Endothelial cell of umbilical vein (primary cell): ENCODE data around the gene MITF. TPM values are rescaled to one million over a fixed set of nuclear protein-coding genes. Genes with fewer than 3 reads are reported as not detected.

ENCODE experiments used
- BruUV-seq: library from RNA; stranded (reverse); fragments of 400-500 nt; replicated peaks from 2 replicates; lab custom pipeline; 2021; lab: Mats Ljungman, UMichigan
- CTCF ChIA-PET: fragments of 300-600, 350-600 bp; sonication (Branson Sonifier 250); formaldehyde crosslinking; loops from one replicate; lab custom pipeline; 2021; ENCODE audit warnings: antibody characterized with exemption, inconsistent platforms; lab: Charles Lee
- POLR2A ChIA-PET: fragments of 300-600, 350-600 bp; sonication (Branson Sonifier 250); formaldehyde crosslinking; loops from one replicate; lab custom pipeline; 2021; ENCODE audit warnings: antibody characterized with exemption, inconsistent platforms; lab: Charles Lee
- DNase-seq: peaks from one replicate; pipeline ENCODE4 v3.0.0-alpha.2; 2011; ENCODE audit warnings: low read depth, low spot score
- FAIRE-seq: peaks from 2 replicates; lab custom pipeline; 2011; peaks lifted over from hg19 to GRCh38; lab: Jason Lieb, UNC
- H2AFZ ChIP-seq: 2 replicates; pipeline ENCODE4 v1.6.0; 2012; ENCODE audit warnings: low read depth, low read length, control low read depth, inconsistent platforms
- H3K27ac ChIP-seq: 2 replicates; pipeline ENCODE4 v1.5.1; 2011; ENCODE audit warnings: low read depth, mild to moderate bottlenecking, control low read depth, low read length, moderate library complexity; ENCODE audit not compliant: insufficient read depth
- H3K27me3 ChIP-seq, 2 experiments: 2 replicates each; pipeline versions ENCODE4 v1.6.0 to v1.6.1; 2011; ENCODE audit warnings: low read length in 2 of 2, mixed read lengths in 1 of 2; ENCODE audit not compliant: control insufficient read depth in 2 of 2, insufficient read depth in 2 of 2
- H3K36me3 ChIP-seq, 2 experiments: 2 replicates in 1 of 2; 3 replicates in 1 of 2; pipeline ENCODE4 v1.5.1; 2011; ENCODE audit warnings: low read length in 2 of 2, mild to moderate bottlenecking in 1 of 2, moderate library complexity in 1 of 2; ENCODE audit not compliant: control insufficient read depth in 2 of 2, insufficient read depth in 2 of 2; ENCODE audit errors: extremely low read depth in 1 of 2
- H3K4me1 ChIP-seq: 3 replicates; pipeline ENCODE4 v1.5.1; 2011; ENCODE audit warnings: mild to moderate bottlenecking, low read length; ENCODE audit not compliant: control insufficient read depth, insufficient read depth; ENCODE audit errors: extremely low read depth
- H3K4me2 ChIP-seq: 2 replicates; pipeline ENCODE4 v1.6.1; 2011; ENCODE audit warnings: low read length, control low read depth, mixed read lengths; ENCODE audit not compliant: insufficient read depth
- H3K4me3 ChIP-seq, 3 experiments: fragments of 200-600 bp in 1 of 3; sonication (generic), shearing (Covaris generic) in 1 of 3; replicated peaks in 1 of 3; 2 replicates each; pipeline ENCODE4 v1.5.1; 2011 to 2016; ENCODE audit warnings: control low read depth in 3 of 3, low read length in 3 of 3, mild to moderate bottlenecking in 2 of 3, inconsistent platforms in 1 of 3, low read depth in 1 of 3, moderate library complexity in 1 of 3; ENCODE audit not compliant: insufficient read depth in 1 of 3
- H3K79me2 ChIP-seq: 2 replicates; pipeline ENCODE4 v1.6.0; 2012; ENCODE audit warnings: low read length, inconsistent platforms; ENCODE audit not compliant: control insufficient read depth, insufficient read depth
- H3K9ac ChIP-seq: replicated peaks from 2 replicates; pipeline ENCODE3; 2011; ENCODE audit warnings: low read length, control low read depth; ENCODE audit not compliant: insufficient read depth; ENCODE audit errors: extremely low read depth
- H3K9me1 ChIP-seq: replicated peaks from 3 replicates; pipeline ENCODE4 v1.6.0; 2011; ENCODE audit warnings: mild to moderate bottlenecking, low read length; ENCODE audit not compliant: control insufficient read depth, insufficient read depth; ENCODE audit errors: extremely low read depth
- H3K9me3 ChIP-seq: replicated peaks from 2 replicates; pipeline ENCODE4 v1.5.1; 2012; ENCODE audit warnings: low read length, inconsistent platforms; ENCODE audit not compliant: control insufficient read depth, insufficient read depth
- H4K20me1 ChIP-seq: replicated peaks from 2 replicates; pipeline ENCODE3; 2011; ENCODE audit warnings: mild to moderate bottlenecking, low read length; ENCODE audit not compliant: control insufficient read depth, insufficient read depth; ENCODE audit errors: extremely low read depth
- CTCF ChIP-seq, 2 donors: IDR thresholded peaks; 1 replicate in 1 of 2; 2 replicates in 1 of 2; pipeline ENCODE4 v1.5.1; 2011; ENCODE audit warnings: low read length in 2 of 2, mild to moderate bottlenecking in 2 of 2, moderate library complexity in 2 of 2, control low read depth in 1 of 2, inconsistent platforms in 1 of 2, low read depth in 1 of 2; ENCODE audit not compliant: insufficient read depth in 1 of 2; ENCODE audit errors: extremely low read depth in 1 of 2
- EZH2 ChIP-seq: IDR thresholded peaks from 2 replicates; pipeline ENCODE4 v1.6.1; 2012; ENCODE audit warnings: borderline replicate concordance, low read depth, mild to moderate bottlenecking, moderate library complexity, low read length, inconsistent platforms; ENCODE audit not compliant: severe bottlenecking
- FOS ChIP-seq: IDR thresholded peaks from 2 replicates; pipeline ENCODE4 v1.6.1; 2011; ENCODE audit warnings: mild to moderate bottlenecking, low read length, moderate library complexity, borderline replicate concordance; ENCODE audit not compliant: insufficient read depth
- GATA2 ChIP-seq: IDR thresholded peaks from 2 replicates; pipeline ENCODE4 v1.7.0; 2011; ENCODE audit warnings: low read depth, mild to moderate bottlenecking, moderate library complexity, mixed read lengths, low read length; ENCODE audit not compliant: insufficient read length, insufficient read depth
- JUN ChIP-seq: IDR thresholded peaks from 2 replicates; pipeline ENCODE4 v1.6.1; 2011; ENCODE audit warnings: borderline replicate concordance, low read depth; ENCODE audit not compliant: insufficient read length, insufficient read depth
- MAX ChIP-seq: IDR thresholded peaks from 2 replicates; pipeline ENCODE4 v1.6.1; 2011; ENCODE audit not compliant: insufficient read depth, insufficient read length
- MYC ChIP-seq: IDR thresholded peaks from one replicate; pipeline ENCODE4 v1.6.1; 2011; ENCODE audit warnings: mild to moderate bottlenecking, low read depth, low read length
- POLR2A ChIP-seq: IDR thresholded peaks from 2 replicates; pipeline ENCODE4 v1.6.1; 2012; ENCODE audit warnings: low read depth, mild to moderate bottlenecking, control low read depth, low read length
- POLR2AphosphoS5 ChIP-seq: IDR thresholded peaks from 2 replicates; pipeline ENCODE4 v1.6.1; 2012; ENCODE audit warnings: low read depth, mild to moderate bottlenecking, control low read depth, low read length, moderate library complexity; ENCODE audit not compliant: insufficient read depth
- dilution Hi-C: fragments of 300-500 bp; cut with MboI; formaldehyde crosslinking; loops from one replicate; pipeline ENCODE4 v1.15.0; 2019; ENCODE audit warnings: low sequenced_read_pairs; ENCODE audit not compliant: extremely low pct_ligation_motif_present
- intact Hi-C: fragments of 100-400 bp; cut with micrococcal nuclease; formaldehyde crosslinking; loops from one replicate; pipeline ENCODE4 v1.10.0; 2022
- polyA plus RNA-seq, 4 experiments: library from polyadenylated mRNA; depleted of rRNA in 3 of 4; stranded (reverse) in 3 of 4; unstranded in 1 of 4; fragments of >200 nt; gene quantifications; 2 replicates each; pipeline versions ENCODE4 v1.2.1 to v1.2.3, GENCODE V29; 2011 to 2012; ENCODE audit warnings: missing spikeins in 1 of 4
- total RNA-seq: library from RNA; stranded (reverse); gene quantifications from 2 replicates; pipeline ENCODE4 v1.2.3, GENCODE V29; 2021

MITF gene
- total and polyA plus RNA-seq, 2 donors (not counting 3 experiments of a cell fraction or from before 2014, with no cell fraction given): 1.6 to 2.5 TPM

GRCh38 chr3:69698728-69699127, 40.5 kb upstream of the MITF start:
- dilution Hi-C loops (no loop called here), intact Hi-C loops (no loop called here)
- DNase-seq: no peak
- TF ChIP-seq MAX (no peak), GATA2 (no peak), CTCF (IDR thresholded peaks at IDR 0.05; ENCODE audit: extremely low read depth in 1 of 2, insufficient read depth in 1 of 2, low read depth in 1 of 2, low read length in 2 of 2) (no peak), POLR2AphosphoS5 (no peak), FOS (no peak), JUN (no peak), EZH2 (no peak), MYC (no peak), POLR2A (no peak)
- no peak overlapping the region for H3K4me3 ChIP-seq
- H3K79me2 ChIP-seq: no peaks in the 10 kb centered on the region
- no peaks in the 10 kb centered on the region for H3K27me3 ChIP-seq
- H4K20me1 ChIP-seq: no peaks in the 10 kb centered on the region
- no peak overlapping the region for H3K9ac ChIP-seq
- H3K9me1 ChIP-seq: no peaks in the 10 kb centered on the region
- H2AFZ ChIP-seq: no peak overlapping the region
- H3K27ac ChIP-seq: no peak overlapping the region
- BruUV-seq: no TSS peak
- CTCF ChIA-PET: interaction anchor here (9.9 kb wide), 1 partner anchor 94 kb away, joined by 174 read pairs; no protein-coding TSS in a partner anchor
- POLR2A ChIA-PET: no interaction called here
- H3K4me1 ChIP-seq: no peaks in the 10 kb centered on the region
- no peaks in the 10 kb centered on the region for H3K36me3 ChIP-seq
- H3K4me2 ChIP-seq: no peak overlapping the region
- H3K9me3 ChIP-seq: no peaks in the 10 kb centered on the region
- FAIRE-seq: no peak
